ENCODE measurements around the gene SYNPO2. TPM values are rescaled to one million over a fixed set of nuclear protein-coding genes. Genes with fewer than 3 reads are reported as not detected.

The SYNPO2 gene
- total and polyA plus RNA-seq, 2 of the 13 experiments (the other 11 are each of a cell fraction or from before 2014, with no cell fraction given) = not detected

DNA sequence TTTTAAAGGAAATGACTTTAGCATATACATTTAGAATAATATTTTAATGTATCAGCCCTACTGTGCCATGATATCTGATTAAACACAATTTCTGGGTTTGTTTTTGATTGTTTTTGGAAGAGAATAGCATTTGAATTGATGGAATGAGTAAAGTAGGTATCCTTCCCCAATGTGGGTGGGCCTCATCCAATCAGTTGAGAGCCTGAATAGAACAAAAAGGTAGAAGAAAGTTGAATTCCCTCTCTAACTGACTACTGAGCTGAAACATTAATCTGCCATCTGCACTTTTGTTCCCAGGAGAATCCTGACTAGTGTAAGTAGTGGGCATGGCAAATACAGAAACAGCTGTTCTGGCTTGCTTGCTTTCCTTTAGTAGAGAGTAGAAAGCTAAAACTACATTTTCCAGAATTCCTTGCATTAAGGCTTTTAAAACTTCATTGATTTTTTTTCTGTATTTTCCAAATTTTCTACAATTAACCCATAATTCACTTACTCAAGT is 43.1 kb upstream of the SYNPO2 start:
- no peak for TF ChIP-seq ZNF234 (CRISPR knock-in tag; conservative IDR thresholded peaks at IDR 0.05)
- H3K9me3 ChIP-seq (ENCODE audit: low read length) = no peaks in the 10 kb centered on the region

DNA sequence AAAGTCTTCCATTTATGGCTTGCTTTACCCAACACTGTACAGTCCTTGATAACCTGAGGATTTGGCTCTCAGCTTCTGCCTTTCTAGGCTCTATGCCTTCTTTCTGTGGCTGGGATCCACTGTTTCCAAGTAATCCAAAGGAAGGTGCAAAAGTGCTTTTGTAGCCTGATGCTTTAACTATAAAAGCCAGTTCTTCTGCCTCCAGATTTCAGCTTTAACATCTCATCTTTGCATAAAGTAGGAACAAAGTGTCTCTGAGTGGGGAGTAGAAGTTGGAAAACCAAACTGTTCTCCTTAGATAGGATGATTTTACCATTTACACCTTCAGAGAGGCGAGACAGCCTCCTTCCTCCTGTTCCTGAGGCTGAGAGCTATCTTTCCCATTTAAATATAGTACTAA is 41.7 kb upstream of the SYNPO2 start:
- BruUV-seq (replicated peaks) = no TSS peak
- CTCF ChIA-PET (ENCODE audit: low intra/inter-chr PET ratio, low total read pairs) = no interaction called here
- in situ Hi-C loops (cut with HindIII; ENCODE audit: extremely low pct_ligation_motif_present, low pct_unique_long_range_greater_than_20kb) (no loop called here), intact Hi-C loops (cut with micrococcal nuclease; ENCODE audit: unreplicated experiment) (no loop called here)
- Histone ChIP-seq H2AFZ (ENCODE audit: low read length) (no peak overlapping the region), H3K4me1 (ENCODE audit: insufficient read depth, low read length) (peaks cover 14% of the 10 kb centered on the region; the same call in 1 of the 2 replicates), H3K36me3 (replicated peaks in 1 of 2; ENCODE audit: control insufficient read depth in 1 of 2, insufficient read depth in 2 of 2, low read length in 2 of 2) (no peaks in the 10 kb centered on the region), H3K9ac (ENCODE audit: insufficient read depth, low read depth, low read length) (no peak overlapping the region), H4K20me1 (ENCODE audit: insufficient read depth, low read length) (no peaks in the 10 kb centered on the region), H3K4me2 (ENCODE audit: low read depth, low read length) (no peak overlapping the region), H3K9me3 (ENCODE audit: low read length) (no peaks in the 10 kb centered on the region), H3K79me2 (ENCODE audit: insufficient read depth, low read length) (no peaks in the 10 kb centered on the region), H3K27me3 (ENCODE audit: control insufficient read depth in 1 of 2, insufficient read depth in 2 of 2, low read length in 2 of 2) (no peaks in the 10 kb centered on the region), H3K27ac (ENCODE audit: extremely low read length, insufficient read depth, low read length) (no peak overlapping the region), H3K4me3 (replicated peaks in 1 of 3; ENCODE audit: insufficient read depth in 1 of 3, low read depth in 2 of 3, low read length in 3 of 3) (no peak overlapping the region)
- no peak for ATAC-seq
- no peak for DNase-seq (ENCODE audit: low spot score)
- no peak for FAIRE-seq
- POLR2A ChIA-PET = interaction anchor here (1.2 kb wide), 1 partner anchor 10 kb away, joined by 3 read pairs; no protein-coding TSS in a partner anchor
- WGBS (ENCODE audit: low lambda C conversion rate) = 14% methylated on average over 1 of the region's 1 CpG
- TF ChIP-seq, protein P1, sequence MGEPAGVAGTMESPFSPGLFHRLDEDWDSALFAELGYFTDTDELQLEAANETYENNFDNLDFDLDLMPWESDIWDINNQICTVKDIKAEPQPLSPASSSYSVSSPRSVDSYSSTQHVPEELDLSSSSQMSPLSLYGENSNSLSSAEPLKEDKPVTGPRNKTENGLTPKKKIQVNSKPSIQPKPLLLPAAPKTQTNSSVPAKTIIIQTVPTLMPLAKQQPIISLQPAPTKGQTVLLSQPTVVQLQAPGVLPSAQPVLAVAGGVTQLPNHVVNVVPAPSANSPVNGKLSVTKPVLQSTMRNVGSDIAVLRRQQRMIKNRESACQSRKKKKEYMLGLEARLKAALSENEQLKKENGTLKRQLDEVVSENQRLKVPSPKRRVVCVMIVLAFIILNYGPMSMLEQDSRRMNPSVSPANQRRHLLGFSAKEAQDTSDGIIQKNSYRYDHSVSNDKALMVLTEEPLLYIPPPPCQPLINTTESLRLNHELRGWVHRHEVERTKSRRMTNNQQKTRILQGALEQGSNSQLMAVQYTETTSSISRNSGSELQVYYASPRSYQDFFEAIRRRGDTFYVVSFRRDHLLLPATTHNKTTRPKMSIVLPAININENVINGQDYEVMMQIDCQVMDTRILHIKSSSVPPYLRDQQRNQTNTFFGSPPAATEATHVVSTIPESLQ (CRISPR knock-in tag; conservative IDR thresholded peaks at IDR 0.05) = no peak
- TF ChIP-seq ZFYVE20 (CRISPR knock-in tag; IDR thresholded peaks at IDR 0.05; ENCODE audit: borderline replicate concordance, low read depth) (no peak), ZNF318 (CRISPR knock-in tag; IDR thresholded peaks at IDR 0.05) (no peak), FOXP1 (IDR thresholded peaks at IDR 0.05) (no peak), FOXP1 (CRISPR knock-in tag; IDR thresholded peaks at IDR 0.05) (no peak), ZNF879 (CRISPR knock-in tag; IDR thresholded peaks at IDR 0.05) (no peak), ZNF556 (CRISPR knock-in tag; IDR thresholded peaks at IDR 0.05; ENCODE audit: borderline replicate concordance) (no peak), HOXA9 (CRISPR knock-in tag; IDR thresholded peaks at IDR 0.05; ENCODE audit: borderline replicate concordance) (no peak)

More for the DNA sequence above, 43.1 kb upstream of the SYNPO2 start:
- Histone ChIP-seq H3K4me1 (ENCODE audit: insufficient read depth, low read length) (0 out of 2 replicates have a peak, but pooled peaks cover 7% of the 10 kb centered on the region), H3K36me3 (replicated peaks in 1 of 2; ENCODE audit: control insufficient read depth in 1 of 2, insufficient read depth in 2 of 2, low read length in 2 of 2) (no peaks in the 10 kb centered on the region), H3K4me3 (replicated peaks in 1 of 3; ENCODE audit: insufficient read depth in 1 of 3, low read depth in 2 of 3, low read length in 3 of 3) (no peak overlapping the region), H3K4me2 (ENCODE audit: low read depth, low read length) (no peak overlapping the region), H3K27me3 (ENCODE audit: control insufficient read depth in 1 of 2, insufficient read depth in 2 of 2, low read length in 2 of 2) (no peaks in the 10 kb centered on the region), H4K20me1 (ENCODE audit: insufficient read depth, low read length) (no peaks in the 10 kb centered on the region), H2AFZ (ENCODE audit: low read length) (no peak overlapping the region), H3K9ac (ENCODE audit: insufficient read depth, low read depth, low read length) (no peak overlapping the region), H3K79me2 (ENCODE audit: insufficient read depth, low read length) (no peaks in the 10 kb centered on the region), H3K27ac (ENCODE audit: extremely low read length, insufficient read depth, low read length) (no peak overlapping the region)
- FAIRE-seq = no peak
- in situ Hi-C loops (cut with HindIII; ENCODE audit: extremely low pct_ligation_motif_present, low pct_unique_long_range_greater_than_20kb) (no loop called here), intact Hi-C loops (cut with micrococcal nuclease; ENCODE audit: unreplicated experiment) (no loop called here)
- POLR2A ChIA-PET = no interaction called here
- ATAC-seq = no peak
- CTCF ChIA-PET (ENCODE audit: low intra/inter-chr PET ratio, low total read pairs) = no interaction called here
- no peak for DNase-seq (ENCODE audit: low spot score)
- no TSS peak for BruUV-seq (replicated peaks)

Data from HepG2 (cell line).